Thymus (tissue), 11 donors: ENCODE measurements around the gene ZNF77. TPM values are rescaled to one million over a fixed set of nuclear protein-coding genes. Genes with fewer than 3 reads are reported as not detected.
"Not testable (repeated sequence)": the region's sequence is repeated elsewhere in the genome, so short reads cannot be mapped to it uniquely, and the experiment has no call there.

Experiments
- DNase-seq, 9 donors: peaks; one replicate each; pipeline ENCODE4 v3.0.0-alpha.2; 2013; ENCODE audit warnings: low spot score in 9 of 9, low read depth in 6 of 9, missing footprints in 1 of 9
- H3K27ac ChIP-seq, 2 donors: one replicate each; pipeline ENCODE4 v1.5.1; 2013; ENCODE audit warnings: control low read depth in 1 of 2, low read depth in 1 of 2, low read length in 1 of 2, mild to moderate bottlenecking in 1 of 2, moderate library complexity in 1 of 2
- H3K27me3 ChIP-seq, 2 donors: one replicate each; pipeline ENCODE4 v1.5.1; 2013; ENCODE audit warnings: low read length in 1 of 2; ENCODE audit not compliant: control insufficient read depth in 2 of 2, insufficient read depth in 1 of 2
- H3K36me3 ChIP-seq, 2 donors: one replicate each; pipeline ENCODE4 v1.5.1; 2013; ENCODE audit warnings: low read length in 1 of 2, mild to moderate bottlenecking in 1 of 2, moderate library complexity in 1 of 2; ENCODE audit not compliant: control insufficient read depth in 2 of 2, insufficient read depth in 2 of 2
- H3K4me1 ChIP-seq, 2 donors: one replicate each; pipeline ENCODE4 v1.5.1; 2013; ENCODE audit warnings: low read length in 2 of 2; ENCODE audit not compliant: control insufficient read depth in 2 of 2, insufficient read depth in 2 of 2
- H3K4me3 ChIP-seq, 2 donors: one replicate each; pipeline ENCODE4 v1.5.1; 2013; ENCODE audit warnings: low read length in 2 of 2, control low read depth in 1 of 2, mild to moderate bottlenecking in 1 of 2
- H3K9me3 ChIP-seq, 2 donors: one replicate each; pipeline ENCODE4 v1.5.1; 2013; ENCODE audit warnings: low read length in 1 of 2, mild to moderate bottlenecking in 1 of 2; ENCODE audit not compliant: control insufficient read depth in 2 of 2, insufficient read depth in 1 of 2
- WGBS: extraction: QIAGEN DNeasy Blood & Tissue Kit; methylation state at CpG from one replicate; pipeline ENCODE4 v1.1.7; 2013; 5-methylcytosine and 5-hydroxymethylcytosine counted together
- polyA plus RNA-seq: library from polyadenylated mRNA; stranded (reverse); fragments of 200-250 nt; gene quantifications from one replicate; pipeline ENCODE4 v1.2.3, GENCODE V29; 2013
- total RNA-seq: library from RNA; stranded (reverse); fragments of 120-200 nt; gene quantifications from one replicate; pipeline ENCODE4 v1.2.4, GENCODE V29; 2013
- donor health status: healthy.

The ZNF77 gene
- total and polyA plus RNA-seq, 2 donors = 4.6 to 7.7 TPM

DNA sequence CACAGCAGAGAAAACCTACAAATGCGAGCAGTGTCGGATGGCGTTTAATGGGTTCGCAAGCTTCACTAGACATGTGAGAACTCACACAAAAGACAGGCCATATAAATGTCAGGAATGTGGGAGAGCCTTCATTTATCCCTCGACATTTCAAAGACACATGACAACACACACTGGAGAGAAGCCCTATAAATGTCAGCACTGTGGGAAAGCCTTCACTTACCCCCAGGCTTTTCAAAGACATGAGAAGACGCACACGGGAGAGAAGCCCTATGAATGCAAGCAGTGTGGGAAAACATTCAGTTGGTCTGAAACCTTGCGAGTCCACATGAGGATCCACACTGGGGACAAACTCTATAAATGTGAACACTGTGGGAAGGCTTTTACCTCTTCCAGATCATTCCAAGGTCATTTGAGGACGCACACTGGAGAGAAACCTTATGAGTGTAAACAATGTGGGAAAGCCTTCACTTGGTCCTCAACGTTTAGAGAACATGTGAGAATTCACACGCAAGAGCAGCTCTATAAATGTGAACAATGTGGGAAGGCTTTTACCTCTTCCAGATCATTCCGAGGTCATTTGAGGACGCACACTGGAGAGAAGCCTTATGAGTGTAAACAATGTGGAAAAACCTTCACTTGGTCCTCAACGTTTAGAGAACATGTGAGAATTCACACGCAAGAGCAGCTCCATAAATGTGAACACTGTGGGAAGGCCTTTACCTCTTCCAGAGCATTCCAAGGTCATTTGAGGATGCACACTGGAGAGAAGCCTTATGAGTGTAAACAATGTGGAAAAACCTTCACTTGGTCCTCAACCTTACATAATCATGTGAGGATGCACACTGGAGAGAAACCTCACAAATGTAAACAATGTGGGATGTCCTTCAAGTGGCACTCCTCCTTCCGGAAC lies 27.2 kb downstream of the ZNF77 start:
- Histone ChIP-seq H3K27ac (no peak overlapping the region), H3K4me1 (no peaks in the 10 kb centered on the region), H3K27me3 (no peaks in the 10 kb centered on the region), H3K36me3 (peaks cover 12 to 15% of the 10 kb centered on the region in 2 donors), H3K9me3 (peaks cover 6 to 24% of the 10 kb centered on the region in 2 donors), H3K4me3 (no peak overlapping the region)
- DNase-seq = no peak
- WGBS = 98% methylated on average over 16 of the region's 16 CpGs

DNA sequence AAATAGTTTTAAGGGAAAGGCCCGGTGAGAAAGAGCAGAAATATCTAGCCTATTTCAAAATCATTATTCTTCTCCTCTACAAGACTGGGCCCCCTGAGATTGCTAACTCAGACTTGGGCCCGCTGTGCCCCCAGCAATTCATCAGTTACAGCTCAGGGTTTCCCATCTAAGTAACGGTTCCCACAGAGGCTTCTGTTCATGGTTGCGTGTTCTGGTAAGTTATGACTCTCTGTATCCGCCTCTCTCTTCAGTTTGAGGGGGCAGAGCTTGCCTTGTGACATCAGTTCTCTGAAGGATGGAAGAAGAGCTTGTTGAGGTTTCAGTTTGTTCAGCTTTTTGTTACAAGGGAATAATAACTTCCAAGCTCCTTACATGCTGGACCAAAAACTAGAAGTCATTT lies 32.5 kb downstream of the ZNF77 start:
- Histone ChIP-seq H3K9me3 (peaks cover 5 to 14% of the 10 kb centered on the region in 2 donors), H3K36me3 (peaks cover 6 to 10% of the 10 kb centered on the region in 2 donors), H3K27me3 (no peaks in the 10 kb centered on the region), H3K27ac (no peak overlapping the region), H3K4me1 (no peaks in the 10 kb centered on the region), H3K4me3 (no peak overlapping the region)
- WGBS = 95% methylated on average over 5 of the region's 5 CpGs
- no peak for DNase-seq

DNA sequence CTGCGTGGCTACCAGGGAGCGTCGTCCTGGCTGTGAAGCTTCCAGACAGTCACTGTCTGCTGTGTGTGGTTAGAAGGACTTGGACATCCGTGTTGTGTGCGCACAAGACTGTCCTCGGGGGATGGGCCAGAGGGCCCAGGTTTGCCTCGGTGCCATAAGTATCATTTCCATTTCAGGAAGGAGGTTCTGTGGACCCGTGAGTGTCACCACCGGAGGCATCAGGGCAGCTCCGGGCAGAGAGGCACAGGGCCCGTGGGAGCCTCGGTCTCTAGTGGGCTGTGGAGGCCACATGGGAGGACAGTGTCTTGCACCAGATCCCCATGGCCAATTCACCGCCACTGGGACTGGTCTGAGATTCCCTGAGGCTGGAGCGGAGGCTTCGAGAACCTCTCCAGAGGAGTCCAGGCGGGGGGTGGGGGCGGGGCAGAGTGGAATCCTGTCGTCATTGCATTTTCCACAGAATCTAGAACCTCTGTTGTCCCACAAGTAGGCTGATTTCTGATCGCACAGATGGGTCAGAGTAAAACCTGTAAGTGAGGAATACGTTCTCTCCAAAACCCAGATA lies 38.1 kb downstream of the ZNF77 start:
- Histone ChIP-seq H3K4me1 (peaks cover 3 to 7% of the 10 kb centered on the region in 2 donors), H3K4me3 (no peak overlapping the region), H3K27ac (no peak overlapping the region), H3K36me3 (no peaks in the 10 kb centered on the region), H3K27me3 (no peaks in the 10 kb centered on the region), H3K9me3 (peaks cover 0 to 6% of the 10 kb centered on the region in 2 donors)
- DNase-seq = no peak
- WGBS = 95% methylated on average over 20 of the region's 20 CpGs

- H3K4me3 ChIP-seq = no peak overlapping the region
- no peaks in the 10 kb centered on the region for H3K36me3 ChIP-seq
- 89% methylated on average over 11 of the region's 11 CpGs for WGBS
- no peak overlapping the region for H3K27ac ChIP-seq
- H3K4me1 ChIP-seq = peaks cover 3 to 11% of the 10 kb centered on the region in 2 donors
- DNase-seq = no peak
- H3K27me3 ChIP-seq = peaks cover 0 to under 1% of the 10 kb centered on the region in 2 donors
- peaks cover 0 to under 1% of the 10 kb centered on the region in 2 donors for H3K9me3 ChIP-seq
Observed at GRCh38 chr19:2905918-2906519, 38.8 kb downstream of the ZNF77 start.

DNA sequence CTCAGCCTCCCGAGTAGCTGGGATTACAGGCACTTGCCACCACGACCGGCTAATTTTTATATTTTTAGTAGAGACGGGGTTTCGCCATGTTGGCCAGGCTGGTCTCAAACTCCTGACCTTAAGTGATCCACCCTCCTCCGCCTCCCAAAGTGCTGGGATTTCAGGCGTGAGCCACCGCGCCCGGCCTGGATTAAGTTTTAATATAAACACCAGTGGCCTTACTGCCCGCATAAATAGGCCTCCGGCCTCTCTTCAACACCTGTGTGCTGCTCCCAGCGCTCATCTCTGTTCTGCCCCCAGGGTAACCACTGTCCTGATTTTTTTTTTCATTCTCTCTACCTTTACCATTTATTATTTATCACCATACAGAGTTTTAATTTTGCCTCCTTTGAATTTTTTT lies 41.4 kb downstream of the ZNF77 start:
- Histone ChIP-seq H3K9me3 (peaks cover 0 to 17% of the 10 kb centered on the region in 2 donors), H3K4me1 (peaks cover 3 to 19% of the 10 kb centered on the region in 2 donors)
- H3K36me3 ChIP-seq, H3K27ac ChIP-seq, DNase-seq, H3K4me3 ChIP-seq, H3K27me3 ChIP-seq: not testable (repeated sequence)
- WGBS = 97% methylated on average over 13 of the region's 13 CpGs

DNA sequence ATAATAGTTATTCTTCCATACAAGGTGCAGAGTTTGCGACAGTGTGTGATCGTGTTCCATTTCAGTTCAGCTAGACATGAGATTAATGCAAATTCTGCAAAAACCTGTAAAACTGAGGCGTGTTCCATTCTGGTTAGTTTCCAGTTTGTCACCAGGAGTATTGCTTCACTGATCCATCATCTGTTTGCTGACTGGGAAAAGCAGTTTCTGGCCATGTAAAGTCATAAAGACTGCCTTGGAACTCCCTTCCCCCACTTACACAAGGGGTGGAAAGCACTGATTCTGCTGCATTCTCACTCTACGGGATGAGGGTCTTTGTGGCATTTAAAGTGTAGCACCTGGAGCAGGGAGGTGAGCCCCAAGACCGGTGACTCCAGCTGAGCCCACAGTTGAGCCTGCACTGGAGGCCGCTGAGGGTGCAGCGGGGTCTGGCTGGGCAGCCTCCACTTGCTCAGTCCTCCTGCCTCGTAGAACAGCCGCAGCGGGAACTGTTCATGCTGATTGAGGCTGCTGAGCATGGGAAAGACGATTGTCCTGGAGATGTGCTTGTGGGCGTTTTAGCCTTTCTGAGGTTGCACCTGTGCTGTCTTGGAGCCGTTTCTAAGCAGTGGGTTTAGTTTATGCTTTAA lies 42.1 kb downstream of the ZNF77 start:
- peaks cover 0 to 20% of the 10 kb centered on the region in 2 donors for H3K9me3 ChIP-seq
- peaks cover 0 to 9% of the 10 kb centered on the region in 2 donors for H3K27me3 ChIP-seq
- H3K4me3 ChIP-seq = no peak overlapping the region
- peak overlapping the region in 1 of 2 donors; percentile 17 for H3K27ac ChIP-seq
- no peaks in the 10 kb centered on the region for H3K36me3 ChIP-seq
- peak in 1 of 9 donors; percentile 20 for DNase-seq
- H3K4me1 ChIP-seq = peaks cover 3 to 19% of the 10 kb centered on the region in 2 donors
- WGBS = 60% methylated on average over 13 of the region's 13 CpGs

GRCh38 chr19:2900296-2901252 lies 44.2 kb downstream of the ZNF77 start, which contains the start of gene ZNF57:
Gene ZNF57 (plus strand): TSS chr19:2900928. CDS start chr19:2901046, 118 bp downstream.
- WGBS = 2% methylated on average over 100 of the region's 100 CpGs

DNA sequence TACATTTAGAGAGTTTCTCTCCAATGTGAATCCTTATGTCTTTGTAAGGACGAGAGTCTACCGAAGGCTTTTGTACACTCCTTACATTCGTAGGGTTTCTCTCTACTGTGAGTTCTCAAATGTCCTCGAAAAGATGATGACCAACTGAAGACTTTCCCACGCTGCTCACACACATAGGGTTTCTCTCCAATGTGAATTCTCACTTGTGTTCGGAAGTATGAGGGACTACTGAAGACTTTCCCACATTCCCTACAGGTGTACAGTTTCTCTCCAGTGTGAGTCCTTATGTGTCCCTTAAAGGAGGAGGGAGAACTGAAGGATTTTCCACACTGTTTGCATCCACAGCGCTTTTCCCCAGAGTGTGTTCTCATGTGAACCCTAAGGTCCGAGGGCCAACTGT lies 48.1 kb downstream of the ZNF77 start:
- Histone ChIP-seq H3K27ac (no peak overlapping the region), H3K4me3 (no peak overlapping the region), H3K36me3 (no peaks in the 10 kb centered on the region), H3K4me1 (peaks cover 0 to 12% of the 10 kb centered on the region in 2 donors), H3K27me3 (peaks cover 0 to 9% of the 10 kb centered on the region in 2 donors), H3K9me3 (peaks cover 0 to 33% of the 10 kb centered on the region in 2 donors)
- DNase-seq = no peak
- 87% methylated on average over 8 of the region's 8 CpGs for WGBS

More at GRCh38 chr19:2900296-2901252, 44.2 kb downstream of the ZNF77 start, which contains the start of gene ZNF57:
- H3K4me1 ChIP-seq = peaks cover 3 to 19% of the 10 kb centered on the region in 2 donors
- H3K27me3 ChIP-seq = peaks cover 0 to 9% of the 10 kb centered on the region in 2 donors
- peaks cover 0 to 29% of the 10 kb centered on the region in 2 donors for H3K9me3 ChIP-seq
- H3K27ac ChIP-seq = peak within 1 kb of the TSS; percentile 11 to 58
- peak; percentile 69 to 92 (median 84) for DNase-seq
- H3K4me3 ChIP-seq = peak within 1 kb of the TSS; percentile 60 to 63
- no peaks in the 10 kb centered on the region for H3K36me3 ChIP-seq
